GM18520 (cell line): Measurements from ENCODE around the gene CDH22.

Experiments
- ATAC-seq: cut with Tn5 transposase; IDR thresholded peaks from one replicate; pipeline ENCODE4 v1.9.1; 2021; ENCODE audit not compliant: unreplicated experiment

Gene CDH22

DNA sequence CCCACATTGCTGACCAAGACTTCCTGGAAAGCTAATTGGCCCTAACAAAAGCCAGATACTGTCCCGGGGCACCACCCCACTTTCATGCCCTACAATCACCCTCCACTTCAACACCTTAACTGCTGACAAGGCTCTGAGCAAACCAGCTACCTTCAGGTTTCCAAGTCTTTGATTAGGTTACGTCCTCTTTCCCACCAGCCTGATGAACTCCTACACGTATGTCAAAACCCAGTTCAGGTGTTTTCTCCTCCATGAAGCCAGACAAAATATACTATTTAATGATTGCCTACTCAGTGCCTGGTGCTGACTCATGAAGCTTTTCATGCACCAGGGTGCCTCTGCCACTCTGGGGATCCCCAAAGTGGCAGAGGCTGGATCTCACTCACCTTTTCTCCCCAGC lies 58.6 kb downstream of the CDH22 start:
- ATAC-seq = no peak

- ATAC-seq = no peak
These were observed 61.7 kb downstream of the CDH22 start for GRCh38 chr20:46246559-46246958.

- no peak for ATAC-seq
These were observed 64.3 kb downstream of the CDH22 start for GRCh38 chr20:46243707-46244628.

GRCh38 chr20:46242390-46242789 lies 65.9 kb downstream of the CDH22 start:
- ATAC-seq = no peak

DNA sequence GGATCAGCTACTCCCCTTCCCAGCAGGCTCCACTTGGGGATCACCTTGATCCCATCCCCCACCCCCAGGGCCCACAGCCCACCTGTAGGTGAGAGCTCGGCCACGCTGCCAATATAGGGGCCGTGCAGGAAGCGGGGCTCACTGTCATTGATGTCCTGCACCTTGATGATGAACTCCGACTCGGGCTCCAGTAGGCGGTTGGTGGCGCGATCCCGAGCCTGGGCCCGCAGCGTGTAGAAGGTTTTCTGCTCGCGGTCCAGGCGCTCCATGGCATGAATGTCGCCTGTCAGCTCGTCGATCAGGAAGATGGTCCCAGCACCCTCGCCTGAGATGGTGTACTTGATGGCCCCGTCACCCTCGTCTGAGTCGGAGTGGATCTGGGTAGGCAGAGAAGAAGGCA lies 67.4 kb downstream of the CDH22 start:
- ATAC-seq = no peak

DNA sequence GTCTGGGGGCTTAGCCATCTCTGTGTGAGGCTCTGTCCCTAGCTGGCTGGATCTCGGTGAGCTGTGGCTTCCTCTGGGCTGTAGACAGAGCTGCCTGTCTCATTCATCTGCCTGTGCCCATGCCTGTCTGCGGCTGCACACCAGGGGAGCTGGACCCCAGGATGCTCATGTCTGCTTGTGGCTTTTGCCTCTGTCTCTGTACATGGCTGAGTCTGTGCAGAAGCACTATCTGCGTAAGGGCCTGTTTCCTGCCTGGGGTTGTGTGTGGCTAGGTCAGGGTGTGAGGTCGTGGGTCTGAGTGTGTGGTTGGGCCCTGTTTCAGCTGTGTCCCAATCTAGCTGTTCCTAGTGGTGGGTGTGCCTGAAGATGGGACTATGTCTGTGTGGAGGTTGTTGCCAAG lies 68.2 kb downstream of the CDH22 start:
- no peak for ATAC-seq

DNA sequence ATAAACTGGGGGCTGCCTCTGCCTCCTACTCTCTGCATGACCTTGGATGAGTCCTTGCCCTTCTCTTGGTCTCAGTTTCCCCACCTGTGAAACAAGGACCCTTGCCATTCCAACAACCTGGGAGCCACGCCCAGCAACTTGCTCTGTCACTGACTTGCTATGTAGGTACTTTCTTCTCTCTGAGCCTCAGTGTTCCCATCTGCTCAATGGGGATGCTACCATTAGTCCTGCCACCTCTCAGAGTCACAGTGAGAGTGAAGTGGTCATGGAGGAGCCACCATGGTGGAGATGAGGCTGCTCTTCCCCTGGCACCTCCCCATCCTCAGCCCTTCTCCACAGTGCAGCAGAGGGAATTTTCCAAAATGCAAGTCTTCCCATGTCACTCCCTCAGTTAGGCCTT lies 70.6 kb downstream of the CDH22 start:
- ATAC-seq = no peak

GRCh38 chr20:46237227-46237626 lies 71.1 kb downstream of the CDH22 start:
- ATAC-seq = no peak

GRCh38 chr20:46235077-46235476 lies 73.2 kb downstream of the CDH22 start:
- ATAC-seq = no peak

- no peak for ATAC-seq
These were observed 74.6 kb downstream of the CDH22 start for GRCh38 chr20:46233701-46234100.

- ATAC-seq = no peak
These were observed 75.8 kb downstream of the CDH22 start for GRCh38 chr20:46232539-46232938.

- no peak for ATAC-seq
These were observed 77.5 kb downstream of the CDH22 start for GRCh38 chr20:46230801-46231282.

- ATAC-seq = no peak
These were observed 78.2 kb downstream of the CDH22 start for GRCh38 chr20:46230106-46230491.

DNA sequence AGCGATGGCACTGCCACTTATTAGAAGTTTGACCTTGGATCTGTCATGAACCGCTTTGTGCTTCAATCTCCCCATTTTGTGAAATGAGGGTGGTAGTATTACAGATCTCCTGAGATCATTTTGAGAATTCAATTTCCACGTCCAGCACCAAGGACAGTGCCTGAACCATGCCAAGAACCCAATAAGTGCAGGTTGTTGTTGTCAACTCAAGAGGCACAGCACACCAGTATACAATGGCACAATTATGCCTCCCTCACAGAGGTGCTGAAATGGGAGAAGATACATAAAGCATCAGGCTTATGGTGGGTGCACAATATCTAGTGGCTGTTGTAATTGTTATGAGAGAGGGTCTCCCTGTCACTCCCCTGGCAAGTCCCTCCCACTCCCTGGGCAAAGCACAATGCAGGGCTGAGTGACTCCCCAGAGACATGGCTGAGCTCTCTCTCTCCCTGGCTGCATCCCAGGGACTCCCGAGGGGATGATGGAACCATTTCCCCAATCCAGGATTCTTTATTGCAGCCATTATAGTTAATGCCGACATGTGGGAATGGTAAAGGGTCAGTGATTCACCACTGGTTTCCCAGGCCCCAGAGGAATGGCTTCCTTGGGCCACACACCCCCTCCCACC lies 78.7 kb downstream of the CDH22 start:
- no peak for ATAC-seq

DNA sequence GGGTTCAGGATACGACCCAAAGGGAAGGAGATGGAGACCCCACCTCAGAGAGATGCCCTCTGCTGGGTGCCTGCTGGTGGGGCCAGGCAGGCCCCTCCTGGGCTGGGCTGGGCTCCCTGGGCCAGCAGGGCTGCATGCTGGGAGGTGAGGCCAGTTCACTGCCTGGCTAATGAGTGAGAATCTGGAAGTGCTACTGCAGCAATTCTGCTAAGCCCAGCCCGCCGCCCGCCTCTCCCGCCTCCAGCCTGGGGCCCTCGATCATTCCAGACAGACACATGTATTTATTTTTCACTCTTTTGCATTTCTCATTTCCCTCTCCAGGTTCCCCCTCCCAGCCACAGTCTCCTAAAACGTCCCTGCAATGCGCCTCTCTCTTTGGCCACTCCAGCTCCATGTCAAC lies 79.6 kb downstream of the CDH22 start:
- ATAC-seq = no peak

GRCh38 chr20:46227272-46227767 lies 81.0 kb downstream of the CDH22 start:
- no peak for ATAC-seq

DNA sequence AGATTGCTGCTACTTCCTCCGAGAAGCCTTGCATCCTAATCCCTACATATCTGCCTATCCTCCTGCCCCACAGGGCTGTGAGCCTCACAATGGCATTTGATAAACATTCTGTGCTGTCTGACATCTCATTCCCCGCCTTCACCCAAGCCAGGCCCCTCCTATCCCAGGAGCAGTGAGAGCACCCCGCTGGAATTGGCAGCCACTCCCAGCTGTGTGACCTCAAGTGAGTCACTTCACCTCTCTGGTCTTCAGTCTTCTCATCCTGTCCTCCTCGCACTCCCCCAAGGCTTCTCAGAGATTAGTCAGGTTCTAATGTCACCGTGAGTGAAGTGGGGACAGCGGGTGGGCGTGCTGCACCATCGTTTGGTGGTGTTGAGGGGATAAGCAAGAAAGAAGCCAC lies 81.7 kb downstream of the CDH22 start:
- ATAC-seq = no peak

GRCh38 chr20:46222521-46223007 lies 85.7 kb downstream of the CDH22 start:
- ATAC-seq = no peak

DNA sequence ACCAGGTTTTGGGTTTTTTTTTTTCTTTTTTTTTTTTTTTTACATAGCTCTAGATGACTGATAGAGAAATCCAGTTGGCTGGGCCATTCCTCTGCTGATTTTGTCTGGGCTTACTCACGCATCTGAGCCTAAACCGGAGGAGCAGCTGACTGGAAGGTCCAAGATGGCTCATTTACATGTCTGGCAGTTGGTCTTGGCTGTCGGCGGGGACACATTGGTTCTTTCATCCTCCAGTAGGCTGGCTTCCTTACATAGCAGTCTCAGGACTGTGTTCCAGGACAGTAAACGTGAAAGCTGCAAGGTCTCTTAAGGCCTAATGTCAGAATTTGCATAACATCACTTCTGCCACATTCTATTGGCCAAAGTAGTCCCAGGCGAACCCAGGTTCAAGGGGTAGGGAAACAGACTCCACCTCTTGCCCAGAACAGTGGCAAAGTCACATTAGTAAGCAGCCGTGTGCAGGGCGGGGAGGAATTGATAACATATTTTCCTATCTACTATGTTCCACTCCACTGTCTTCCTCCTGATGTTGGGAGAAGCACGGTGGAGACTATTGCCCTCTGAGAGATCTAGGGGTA lies 87.0 kb downstream of the CDH22 start:
- no peak for ATAC-seq

- no peak for ATAC-seq
These were observed 87.7 kb downstream of the CDH22 start for GRCh38 chr20:46220455-46221207.

- ATAC-seq = no peak
These were observed 88.4 kb downstream of the CDH22 start for GRCh38 chr20:46219920-46220319.
